ENCODE results near the gene RFFL.

RFFL gene

DNA sequence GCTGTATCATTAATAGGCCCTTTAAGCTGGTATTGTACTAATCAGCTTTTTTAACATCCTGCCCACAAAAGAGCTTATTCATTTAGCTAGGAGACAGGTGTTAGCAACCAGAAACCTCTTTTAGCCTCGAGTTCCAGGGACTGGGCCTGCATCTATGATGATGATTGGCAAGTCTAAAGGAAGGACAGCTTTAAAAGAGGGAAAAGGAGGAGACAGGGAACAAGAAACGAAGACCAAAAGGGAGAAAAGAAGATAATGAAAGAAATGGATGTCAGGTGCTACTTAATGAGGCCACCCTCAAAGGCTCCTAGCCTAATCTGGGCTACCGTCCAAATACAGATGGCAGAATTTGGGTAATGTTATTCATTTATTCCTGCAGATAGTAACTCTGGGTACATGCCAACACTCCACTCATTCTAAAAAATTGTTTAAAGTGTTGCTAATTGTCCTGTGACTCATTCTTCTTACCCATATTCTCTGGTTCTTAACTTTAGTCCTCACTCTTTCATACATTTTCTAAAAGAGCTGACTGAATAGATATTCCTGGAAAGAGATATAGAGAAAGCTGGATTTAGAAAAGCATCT, 18.7 kb upstream of the RFFL start:
- DNase-seq: peak in 2 of 56 donors; percentile 9 to 24

- no peak for DNase-seq
These were observed 18.1 kb upstream of the RFFL start for GRCh38 chr17:35081638-35082037.

- DNase-seq: no peak
These were observed 17.0 kb upstream of the RFFL start for GRCh38 chr17:35080536-35080935.

GRCh38 chr17:35079547-35080423, 16.3 kb upstream of the RFFL start:
- no peak for DNase-seq

DNA sequence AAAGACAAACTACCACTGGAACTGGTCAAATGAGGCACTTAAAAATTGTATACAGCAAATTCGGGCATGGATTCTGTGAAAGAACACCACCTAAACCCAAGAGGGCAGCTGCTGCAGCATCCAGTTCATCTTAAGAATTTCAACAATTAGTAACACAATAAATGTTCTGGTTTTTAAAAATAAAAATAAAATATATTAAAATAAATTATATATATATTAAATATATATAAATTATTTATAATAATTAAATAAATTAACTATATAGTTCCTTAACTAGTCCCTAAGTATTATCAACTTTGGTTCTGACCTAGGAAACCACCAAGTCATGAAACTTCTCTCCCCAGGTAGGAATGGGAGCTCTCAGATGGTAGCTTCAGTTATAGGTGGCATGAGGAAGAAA, 13.4 kb upstream of the RFFL start:
- no peak for DNase-seq

DNA sequence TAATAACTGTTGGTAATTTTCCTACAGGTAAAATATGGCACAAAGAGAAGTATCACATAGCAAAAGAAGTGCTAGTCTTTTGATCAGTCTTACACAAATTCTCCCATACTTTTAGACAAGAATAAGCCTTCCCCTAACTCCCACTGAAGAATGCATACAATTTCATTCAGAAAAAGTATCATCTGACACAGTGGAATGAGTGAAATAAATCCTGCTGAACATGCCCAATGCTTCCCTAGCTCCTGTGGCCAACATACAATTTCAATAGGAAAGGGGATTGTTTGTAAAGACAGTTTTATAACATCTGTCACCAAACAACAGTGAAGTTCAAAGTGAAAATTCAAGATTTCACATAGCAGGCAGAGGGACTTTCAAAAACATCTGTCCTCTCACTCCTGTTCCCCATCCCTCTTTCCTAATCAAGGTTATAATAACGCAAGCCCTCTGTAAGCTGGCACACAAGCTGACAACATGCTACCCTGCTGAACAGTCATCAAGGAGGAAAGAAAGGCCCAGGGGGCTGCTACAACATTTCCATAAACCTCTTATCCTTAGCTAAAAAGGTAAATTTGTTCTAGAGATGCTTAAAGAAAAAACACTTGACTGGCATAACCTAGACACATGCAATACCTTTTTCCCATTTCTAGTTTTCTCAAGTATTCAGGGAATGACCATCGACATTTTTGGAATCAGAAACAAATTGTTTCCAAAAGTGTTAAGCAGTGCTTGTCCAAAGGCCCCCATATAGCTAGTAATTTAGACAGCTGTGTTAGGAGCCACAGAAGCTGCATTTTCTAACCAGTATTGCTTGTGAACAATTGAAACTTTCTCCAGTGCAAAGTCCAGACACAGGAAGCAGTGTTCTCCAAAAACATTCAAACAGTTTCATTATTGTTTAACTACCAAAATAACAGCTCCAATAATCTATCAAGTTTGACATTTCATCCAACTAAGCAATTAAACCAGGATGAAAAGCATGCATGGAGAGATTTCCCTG, 11.5 kb upstream of the RFFL start:
- peak in 8 of 56 donors; percentile 14 to 55 (median 30) for DNase-seq

GRCh38 chr17:35073991-35074627, 10.6 kb upstream of the RFFL start:
- DNase-seq: no peak

DNA sequence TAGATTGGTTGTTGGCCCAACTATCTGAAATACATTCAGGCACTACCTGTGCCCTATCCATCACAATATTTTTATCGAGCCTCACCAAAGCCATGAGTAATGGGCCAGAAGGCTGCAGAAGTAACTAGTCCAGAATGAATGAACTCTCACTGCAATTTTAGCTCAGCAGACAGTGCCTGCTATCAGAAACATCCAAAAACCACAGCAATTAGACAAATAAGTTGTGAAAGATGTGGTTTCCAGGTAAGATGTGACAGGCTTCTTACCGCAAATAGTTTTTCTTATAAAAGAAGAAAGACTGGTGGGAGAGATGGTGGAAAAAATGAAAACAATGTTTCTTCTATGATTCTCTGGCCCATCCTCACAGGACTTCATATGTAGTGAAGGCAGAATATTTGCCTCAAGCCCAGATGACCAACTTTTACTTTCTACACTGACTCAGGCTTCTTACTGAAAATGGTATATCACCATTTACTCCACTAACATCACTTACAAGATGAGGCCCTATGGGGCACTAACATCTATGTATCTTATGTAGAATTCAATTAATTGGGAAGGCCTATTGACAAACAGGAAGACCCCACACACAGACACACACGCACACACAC, 9.8 kb upstream of the RFFL start:
- DNase-seq: no peak

GRCh38 chr17:35069311-35069710, 5.8 kb upstream of the RFFL start:
- DNase-seq: peak in 1 of 56 donors; percentile 26

GRCh38 chr17:35068249-35068648, 4.7 kb upstream of the RFFL start:
- DNase-seq: no peak

DNA sequence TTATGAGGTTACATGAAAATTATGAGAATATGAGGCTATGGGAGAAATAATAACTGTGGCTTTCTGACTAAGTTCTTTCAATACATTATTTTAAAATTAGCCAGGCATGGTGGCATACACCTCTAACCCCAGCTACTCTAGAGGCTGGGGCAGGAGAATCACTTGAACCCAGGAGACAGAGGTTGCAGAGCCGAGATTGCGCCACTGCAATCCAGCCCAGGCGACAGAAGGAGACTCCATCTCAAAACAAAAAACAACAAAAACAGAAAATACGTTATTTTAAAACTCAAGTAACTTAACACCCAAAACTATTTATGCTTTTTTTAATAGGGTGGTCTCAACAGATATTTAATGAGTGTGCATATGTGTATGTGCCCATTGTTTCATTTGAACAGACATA, 2.4 kb upstream of the RFFL start:
- no peak for DNase-seq

DNA sequence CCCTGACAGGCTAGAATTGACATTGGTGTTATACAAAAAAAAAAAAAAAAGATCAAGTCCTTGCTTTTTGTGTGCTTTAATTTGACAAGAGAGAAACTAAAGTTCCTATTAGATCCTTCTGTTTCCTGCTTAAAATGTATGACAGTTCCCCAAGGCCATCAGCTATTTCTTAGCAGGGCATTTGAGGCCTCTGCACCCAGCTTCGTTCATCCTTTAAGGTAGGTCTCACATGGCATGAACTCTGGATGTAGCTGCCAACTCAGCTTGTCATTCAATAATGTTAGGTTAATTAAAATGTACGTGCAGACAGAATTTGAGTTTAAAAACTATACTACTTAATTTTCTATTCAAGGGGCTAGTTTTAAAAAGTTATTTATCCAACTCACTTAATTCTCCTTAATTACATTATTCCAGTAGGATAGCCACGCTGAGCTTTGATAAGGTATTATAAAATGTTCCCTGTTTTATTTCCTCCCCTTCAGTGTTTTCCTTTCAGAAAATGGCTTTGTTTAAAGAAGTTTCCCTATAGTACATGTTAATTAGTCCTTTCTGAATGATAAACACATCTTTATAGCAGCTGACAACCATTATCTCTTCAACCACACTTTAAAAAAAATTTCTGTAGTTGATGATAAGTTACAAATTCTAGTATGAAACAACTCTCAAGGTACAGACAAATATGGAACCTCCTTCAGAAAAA, 1.2 kb upstream of the RFFL start:
- DNase-seq: no peak

DNA sequence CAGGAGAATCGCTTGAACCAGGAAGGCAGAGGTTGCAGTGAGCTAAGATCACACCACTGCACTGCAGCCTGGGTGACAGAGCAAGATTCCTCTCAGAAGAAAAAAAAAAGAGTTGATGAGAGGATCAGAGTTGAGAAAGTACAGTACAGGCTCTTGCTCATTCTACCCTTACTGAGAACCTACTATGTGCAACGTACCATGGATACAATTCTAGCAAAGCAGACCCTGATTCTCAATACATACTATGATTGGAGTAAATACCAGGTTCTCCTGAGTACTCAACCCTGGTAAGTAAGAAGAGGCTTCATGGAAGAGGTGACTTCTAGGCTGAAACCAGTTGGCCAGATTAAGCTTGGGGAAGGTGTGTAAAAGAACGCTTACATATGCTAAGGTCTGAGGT, 1.2 kb downstream of the RFFL start:
- no peak for DNase-seq

DNA sequence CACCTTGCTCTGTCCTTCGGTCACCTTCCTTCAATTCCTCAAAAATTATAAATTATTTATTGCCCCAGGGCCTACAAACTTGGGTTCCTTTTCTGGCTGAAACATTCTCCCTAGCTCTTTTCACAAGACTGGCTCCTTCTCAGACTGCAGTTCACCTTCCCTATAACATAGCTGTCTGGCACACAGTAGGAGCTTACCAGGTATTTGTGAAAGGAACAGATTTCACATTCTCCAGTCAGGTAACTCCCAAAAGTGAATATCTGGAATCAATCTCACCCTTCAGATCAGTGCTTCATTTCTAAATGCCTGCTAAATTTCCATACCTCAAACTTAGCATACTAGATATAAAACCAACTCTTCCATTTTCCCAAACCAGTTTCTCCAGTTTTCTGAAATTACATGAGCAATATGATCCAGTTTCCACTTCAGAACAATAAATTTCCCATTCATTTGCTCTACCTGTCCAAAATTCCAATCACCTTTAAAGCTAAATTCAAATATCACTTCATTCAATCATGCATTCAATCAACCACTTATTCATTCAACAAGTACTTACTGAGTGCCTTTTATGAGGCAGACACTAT, 6.1 kb downstream of the RFFL start:
- no peak for DNase-seq

DNA sequence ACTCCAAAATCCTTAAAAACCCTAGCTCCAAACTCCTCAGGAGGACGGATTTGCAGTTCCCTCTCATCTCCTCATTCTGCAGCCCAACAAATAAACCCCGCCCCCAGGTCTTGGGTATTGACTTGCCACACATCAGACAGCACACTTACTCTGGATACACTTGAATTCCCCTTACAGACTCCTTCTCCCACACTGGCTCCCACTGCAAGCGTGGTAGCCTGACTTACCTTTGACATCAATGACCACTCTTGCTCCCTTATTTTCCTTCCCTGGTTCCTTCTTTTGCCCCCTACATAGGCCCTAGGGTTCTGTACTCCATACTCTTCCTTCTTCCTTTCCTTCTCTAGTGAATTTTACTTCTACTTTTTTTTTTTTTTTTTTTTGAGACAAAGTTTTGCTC, 7.5 kb downstream of the RFFL start:
- DNase-seq: peak in 1 of 56 donors; percentile 16

GRCh38 chr17:35053204-35053603, 10.3 kb downstream of the RFFL start:
- no peak for DNase-seq

DNA sequence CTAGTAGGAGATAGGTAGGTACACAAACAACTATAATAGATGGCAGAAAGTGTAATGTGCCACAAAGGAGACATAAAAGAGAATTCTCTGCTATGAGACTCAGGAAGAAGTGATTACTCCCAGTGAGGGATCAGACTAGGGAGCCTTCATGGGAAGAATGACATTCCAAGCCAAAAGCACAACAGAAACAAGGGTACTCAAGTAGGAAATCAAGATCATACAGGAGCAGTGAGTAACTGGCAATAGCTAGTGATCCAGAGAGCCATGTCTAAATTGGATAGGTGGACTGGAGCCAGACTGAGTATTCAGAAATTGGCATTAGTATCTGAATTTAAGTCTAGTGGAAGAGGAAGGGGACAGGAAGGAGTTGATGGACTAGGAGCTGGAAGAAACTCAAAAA, 10.7 kb downstream of the RFFL start:
- DNase-seq: no peak

DNA sequence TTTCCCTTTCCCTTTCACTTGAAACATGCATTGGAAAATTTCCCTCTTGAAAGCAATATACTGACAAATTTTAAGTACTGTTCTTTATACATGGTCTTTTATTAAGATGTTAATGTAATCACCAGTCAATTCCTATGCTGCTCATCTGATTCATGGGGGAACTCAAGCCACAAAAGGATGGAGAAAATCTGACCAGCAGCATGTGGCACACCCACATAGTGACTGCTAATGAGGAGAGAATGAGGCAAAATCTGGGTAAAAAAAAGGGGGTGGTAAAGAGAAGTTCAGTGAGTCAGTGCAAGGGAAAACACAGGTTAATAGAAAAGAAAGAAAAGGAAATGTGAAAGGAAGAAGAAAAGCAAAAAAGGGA, 11.3 kb downstream of the RFFL start:
- DNase-seq: no peak

DNA sequence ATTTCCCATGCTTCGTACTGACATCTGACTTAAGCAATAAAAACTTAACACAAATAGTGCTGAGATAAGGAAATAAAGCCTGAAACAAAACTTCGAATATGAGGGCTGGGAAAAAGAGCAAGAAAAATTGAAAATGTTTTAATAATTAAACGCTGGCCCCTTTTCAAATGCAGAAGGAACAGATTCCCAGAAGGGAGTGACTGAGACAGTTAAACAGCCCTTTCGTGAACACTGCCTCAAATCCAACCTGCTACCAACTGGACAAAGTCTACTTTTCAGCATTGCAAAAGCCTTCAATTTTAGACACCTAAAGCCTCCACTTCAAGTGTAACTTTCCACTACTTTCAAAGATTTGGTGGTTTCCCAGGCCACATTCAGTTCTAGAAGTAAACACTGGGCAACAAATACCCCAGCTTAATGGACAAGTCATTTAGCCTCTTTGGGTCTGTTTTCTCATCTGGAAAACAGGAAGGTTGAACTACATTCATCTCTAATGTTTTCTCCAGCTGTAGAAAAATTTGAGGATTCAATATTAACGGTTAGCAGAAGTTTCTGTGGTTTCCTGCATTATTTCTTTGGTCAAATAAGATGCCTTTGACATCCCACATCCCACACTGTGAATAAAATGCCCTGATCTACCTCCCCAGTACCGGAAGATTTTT, 11.8 kb downstream of the RFFL start:
- DNase-seq: peak in 1 of 56 donors; percentile 22

All from amygdala (tissue), 56 donors.